ENCODE measurements around the gene CYTIP.

- TF ChIP-seq POLR2A (IDR thresholded peaks at IDR 0.05) (no peak), CTCF (IDR thresholded peaks at IDR 0.05) (no peak)
These were observed 19.1 kb upstream of the CYTIP start for GRCh38 chr2:157463002-157463401.

Data from thyroid gland (tissue), 4 donors.